ENCODE data around the gene SAMD14. TPM values are rescaled to one million over a fixed set of nuclear protein-coding genes. Genes with fewer than 3 reads are reported as not detected.

SAMD14 gene
- total and polyA plus RNA-seq, 9 donors = 0.36 to 4.9 (median 1.7) TPM

GRCh38 chr17:50166518-50167181 lies 36.7 kb upstream of the SAMD14 start:
- Histone ChIP-seq H3K27me3 (no peaks in the 10 kb centered on the region), H3K36me3 (no peaks in the 10 kb centered on the region), H3K4me3 (no peak overlapping the region), H3K9me3 (no peaks in the 10 kb centered on the region), H3K4me1 (ENCODE audit: insufficient read depth) (no peaks in the 10 kb centered on the region), H3K27ac (no peak overlapping the region)
- no peak for DNase-seq
- intact Hi-C loops (cut with DNase I) = loop anchor here in 2 of 4 donors (5.0 to 10.0 kb wide), 2 partner anchors 52 to 131 kb away; no protein-coding TSS in a partner anchor
- TF ChIP-seq POLR2A (IDR thresholded peaks at IDR 0.05) = no peak
- no peak for TF ChIP-seq CTCF (IDR thresholded peaks at IDR 0.05)
- TF ChIP-seq EP300 (IDR thresholded peaks at IDR 0.05) = no peak
- WGBS, 3 donors = 50 to 71% (median 63%) methylated on average over 7 of the region's 7 CpGs

GRCh38 chr17:50165867-50166517 lies 36.0 kb upstream of the SAMD14 start, which contains the start of gene SGCA:
SGCA (plus strand) TSS chr17:50166005; CDS start chr17:50166041, 36 bp downstream.
- H3K27ac ChIP-seq = no peak within 1 kb of the TSS
- no peak for TF ChIP-seq EP300 (IDR thresholded peaks at IDR 0.05)
- no peak for TF ChIP-seq CTCF (IDR thresholded peaks at IDR 0.05)
- TF ChIP-seq POLR2A (IDR thresholded peaks at IDR 0.05) = no peak
- DNase-seq = no peak
- no peaks in the 10 kb centered on the region for H3K36me3 ChIP-seq
- no peaks in the 10 kb centered on the region for H3K27me3 ChIP-seq
- intact Hi-C loops (cut with DNase I) = loop anchor here in 2 of 4 donors (5.0 to 10.0 kb wide), 2 partner anchors 51 to 131 kb away; no protein-coding TSS in a partner anchor
- no peak within 1 kb of the TSS for H3K4me3 ChIP-seq
- H3K9me3 ChIP-seq = no peaks in the 10 kb centered on the region
- H3K4me1 ChIP-seq (ENCODE audit: insufficient read depth) = no peaks in the 10 kb centered on the region
- WGBS, 3 donors = 53 to 61% (median 57%) methylated on average over 15 of the region's 15 CpGs

GRCh38 chr17:50165466-50165865 lies 35.5 kb upstream of the SAMD14 start:
- WGBS, 3 donors = 73 to 84% (median 76%) methylated on average over 3 of the region's 3 CpGs
- Histone ChIP-seq H3K27ac (no peak overlapping the region), H3K4me1 (ENCODE audit: insufficient read depth) (no peaks in the 10 kb centered on the region), H3K27me3 (no peaks in the 10 kb centered on the region), H3K4me3 (no peak overlapping the region), H3K9me3 (no peaks in the 10 kb centered on the region), H3K36me3 (no peaks in the 10 kb centered on the region)
- no peak for TF ChIP-seq EP300 (IDR thresholded peaks at IDR 0.05)
- no peak for TF ChIP-seq POLR2A (IDR thresholded peaks at IDR 0.05)
- TF ChIP-seq CTCF (IDR thresholded peaks at IDR 0.05) = no peak
- DNase-seq = no peak
- intact Hi-C loops (cut with DNase I) = loop anchor here in 2 of 4 donors (5.0 to 10.0 kb wide), 2 partner anchors 51 to 132 kb away; no protein-coding TSS in a partner anchor

- no peak overlapping the region for H3K27ac ChIP-seq
- H3K9me3 ChIP-seq = no peaks in the 10 kb centered on the region
- no peaks in the 10 kb centered on the region for H3K4me1 ChIP-seq (ENCODE audit: insufficient read depth)
- no peak for DNase-seq
- no peak for TF ChIP-seq POLR2A (IDR thresholded peaks at IDR 0.05)
- no peak for TF ChIP-seq CTCF (IDR thresholded peaks at IDR 0.05)
- TF ChIP-seq EP300 (IDR thresholded peaks at IDR 0.05) = no peak
- intact Hi-C loops (cut with DNase I) = loop anchor here in 2 of 4 donors (5.0 to 10.0 kb wide), 2 partner anchors 50 to 132 kb away; no protein-coding TSS in a partner anchor
- 87 to 94% (median 87%) methylated on average over 9 of the region's 9 CpGs for WGBS, 3 donors
- no peaks in the 10 kb centered on the region for H3K36me3 ChIP-seq
- H3K27me3 ChIP-seq = no peaks in the 10 kb centered on the region
- no peak overlapping the region for H3K4me3 ChIP-seq
Observed at GRCh38 chr17:50165066-50165465, 35.1 kb upstream of the SAMD14 start.

All from ovary (tissue), 9 donors.